ENCODE data around the gene DCAF5.

GRCh38 chr14:69079188-69079742 lies 73.7 kb downstream of the DCAF5 start:
- no peak for TF ChIP-seq CTCF (IDR thresholded peaks at IDR 0.05; ENCODE audit: low read length)
- no peak for TF ChIP-seq EZH2 (optimal IDR thresholded peaks at IDR 0.05; ENCODE audit: low read depth, low read length)

Data from MM.1S (cell line).